ENCODE measurements around the gene DZIP1L.

DNA sequence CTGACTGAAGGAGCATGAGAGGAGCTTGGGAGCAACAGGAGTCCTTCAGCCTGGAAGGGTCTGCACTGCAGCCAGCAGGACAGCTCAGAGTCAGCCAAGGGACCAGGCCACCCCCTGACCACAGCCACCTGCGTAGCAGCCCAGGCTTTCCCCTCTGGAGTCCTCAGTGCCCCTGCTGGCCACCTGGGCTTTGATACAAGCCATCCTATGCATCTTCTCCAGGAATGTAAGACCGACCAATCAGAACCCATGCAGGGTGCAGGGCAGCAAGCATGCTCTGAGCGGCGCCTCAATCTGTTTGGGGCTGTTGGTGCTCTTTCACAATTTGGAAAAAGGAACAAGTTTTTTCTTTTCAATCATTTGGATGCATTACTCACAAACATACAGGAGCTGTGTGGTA, 52.0 kb downstream of the DZIP1L start:
- TF ChIP-seq, protein P1, sequence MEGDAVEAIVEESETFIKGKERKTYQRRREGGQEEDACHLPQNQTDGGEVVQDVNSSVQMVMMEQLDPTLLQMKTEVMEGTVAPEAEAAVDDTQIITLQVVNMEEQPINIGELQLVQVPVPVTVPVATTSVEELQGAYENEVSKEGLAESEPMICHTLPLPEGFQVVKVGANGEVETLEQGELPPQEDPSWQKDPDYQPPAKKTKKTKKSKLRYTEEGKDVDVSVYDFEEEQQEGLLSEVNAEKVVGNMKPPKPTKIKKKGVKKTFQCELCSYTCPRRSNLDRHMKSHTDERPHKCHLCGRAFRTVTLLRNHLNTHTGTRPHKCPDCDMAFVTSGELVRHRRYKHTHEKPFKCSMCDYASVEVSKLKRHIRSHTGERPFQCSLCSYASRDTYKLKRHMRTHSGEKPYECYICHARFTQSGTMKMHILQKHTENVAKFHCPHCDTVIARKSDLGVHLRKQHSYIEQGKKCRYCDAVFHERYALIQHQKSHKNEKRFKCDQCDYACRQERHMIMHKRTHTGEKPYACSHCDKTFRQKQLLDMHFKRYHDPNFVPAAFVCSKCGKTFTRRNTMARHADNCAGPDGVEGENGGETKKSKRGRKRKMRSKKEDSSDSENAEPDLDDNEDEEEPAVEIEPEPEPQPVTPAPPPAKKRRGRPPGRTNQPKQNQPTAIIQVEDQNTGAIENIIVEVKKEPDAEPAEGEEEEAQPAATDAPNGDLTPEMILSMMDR (IDR thresholded peaks at IDR 0.05), result no peak
- TF ChIP-seq POLR2AphosphoS5 (IDR thresholded peaks at IDR 0.05; ENCODE audit: insufficient read depth in 1 of 2, low read depth in 1 of 2), result no peak
